Measurements from ENCODE around the gene RPH3AL. TPM values are rescaled to one million over a fixed set of nuclear protein-coding genes. Genes with fewer than 3 reads are reported as not detected.
"Not testable (repeated sequence)": the region's sequence is repeated elsewhere in the genome, so short reads cannot be mapped to it uniquely, and the experiment has no call there.

The RPH3AL gene
- total RNA-seq, 1 donor from 2014 or later: 45.6 TPM

DNA sequence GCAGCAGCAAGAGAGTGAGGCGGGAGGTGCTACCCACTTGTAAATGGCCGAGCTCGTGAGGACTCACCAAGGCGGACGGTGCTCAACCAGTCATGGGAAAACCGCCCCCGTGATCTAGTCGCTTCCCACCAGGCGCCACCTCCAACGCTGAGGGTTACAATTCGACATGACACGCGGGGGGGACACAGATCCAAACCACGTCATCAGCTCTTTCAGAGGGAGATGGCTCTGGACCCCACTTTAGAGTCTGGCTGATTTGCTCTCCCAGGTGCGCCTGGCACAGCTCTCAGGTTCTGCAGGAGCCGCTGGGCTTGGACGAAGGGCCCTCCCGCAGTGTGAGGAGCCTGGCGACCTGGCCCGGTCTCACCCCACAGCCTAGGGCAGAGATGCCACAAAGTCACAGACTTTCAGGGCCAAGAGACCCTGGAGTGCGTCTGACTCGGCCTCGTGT is 150.1 kb downstream of the RPH3AL start:
- no peak for DNase-seq (ENCODE audit: low spot score)

DNA sequence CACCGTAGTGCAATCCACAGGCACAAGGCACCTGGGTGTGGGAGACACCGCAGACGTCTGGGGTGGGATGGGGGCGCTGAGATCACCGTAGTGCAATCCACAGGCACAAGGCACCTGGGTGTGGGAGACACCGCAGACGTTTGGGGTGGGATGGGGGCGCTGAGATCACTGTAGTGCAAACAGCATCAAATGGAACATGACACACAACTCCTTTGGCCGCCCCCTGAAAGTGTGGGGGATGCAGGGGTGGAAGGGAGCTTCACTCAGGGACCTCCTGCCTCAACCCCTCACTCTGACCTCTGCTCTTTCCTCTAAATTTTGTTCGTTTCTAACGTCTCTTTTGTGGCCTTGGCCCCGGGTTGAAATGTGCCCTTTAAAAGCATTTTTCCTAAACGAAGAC is 150.9 kb downstream of the RPH3AL start:
- not testable (repeated sequence) for DNase-seq (ENCODE audit: low spot score)

DNA sequence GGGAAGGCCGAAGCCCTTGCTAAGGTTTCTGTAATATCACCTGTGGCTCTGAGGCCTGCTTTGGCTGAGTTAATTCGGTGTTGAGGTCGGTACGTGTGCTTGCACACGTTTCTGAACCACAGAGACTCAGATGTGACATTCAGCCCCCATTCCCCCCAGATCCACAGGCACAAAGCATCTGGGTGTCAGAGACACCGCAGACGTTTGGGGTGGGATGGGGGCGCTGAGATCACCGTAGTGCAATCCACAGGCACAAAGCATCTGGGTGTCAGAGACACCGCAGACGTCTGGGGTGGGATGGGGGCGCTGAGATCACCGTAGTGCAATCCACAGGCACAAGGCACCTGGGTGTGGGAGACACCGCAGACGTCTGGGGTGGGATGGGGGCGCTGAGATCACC is 151.3 kb downstream of the RPH3AL start:
- DNase-seq (ENCODE audit: low spot score): not testable (repeated sequence)

DNA sequence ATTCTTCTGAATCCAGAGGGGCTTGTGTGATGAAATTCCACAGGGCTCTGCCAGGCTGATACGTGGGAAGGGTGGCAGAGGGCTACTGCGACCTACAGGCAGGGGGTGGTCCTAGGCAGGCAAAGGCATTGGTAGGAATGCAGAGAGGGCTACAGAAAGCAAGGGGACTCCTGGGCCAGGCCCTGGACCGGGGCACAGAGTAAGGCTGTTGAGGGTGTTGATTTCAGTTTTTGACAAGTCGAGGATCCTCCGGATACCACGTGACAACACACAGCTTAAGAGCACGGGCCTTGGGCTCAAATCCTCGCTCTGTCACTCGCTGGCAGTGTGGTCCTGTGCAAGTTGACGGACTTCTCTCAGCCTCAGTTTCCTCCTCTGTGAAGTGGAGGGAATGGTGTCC is 152.0 kb downstream of the RPH3AL start:
- no peak for DNase-seq (ENCODE audit: low spot score)

DNA sequence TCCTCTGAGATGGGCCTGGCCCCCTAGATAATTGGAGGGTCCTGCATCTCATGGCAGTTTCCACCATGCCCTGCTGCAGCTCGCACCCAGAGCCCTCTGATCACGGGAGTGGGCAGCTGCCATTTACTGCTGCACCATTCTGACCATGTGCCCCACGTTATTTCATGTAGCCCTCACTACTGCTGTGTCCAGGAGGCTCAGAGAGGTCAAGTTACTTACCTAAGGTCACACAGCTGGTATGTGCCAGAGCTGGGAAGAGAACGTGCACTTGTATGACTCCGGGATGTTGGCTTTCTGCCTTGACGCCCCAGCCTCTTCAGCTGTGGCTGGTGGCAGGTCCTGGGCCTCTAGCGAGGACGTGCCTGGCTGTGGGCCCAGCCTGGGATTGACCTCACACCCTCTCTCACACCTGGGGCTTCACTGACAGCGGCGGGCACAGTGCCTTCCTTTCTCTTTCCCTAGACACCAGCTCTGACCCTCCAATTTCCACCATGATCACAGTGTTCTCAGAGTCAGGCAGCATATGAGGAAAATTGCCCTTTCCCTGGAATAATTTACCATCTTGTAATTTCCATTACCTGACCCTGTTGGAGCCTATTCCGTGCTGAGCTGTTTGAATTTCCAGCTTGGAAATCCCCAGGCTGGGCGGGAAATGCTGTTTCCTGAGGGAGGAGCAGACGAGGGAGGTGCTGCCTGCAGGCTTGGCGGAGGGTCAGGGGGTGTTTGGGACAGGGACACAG is 152.6 kb downstream of the RPH3AL start:
- DNase-seq (ENCODE audit: low spot score): no peak

DNA sequence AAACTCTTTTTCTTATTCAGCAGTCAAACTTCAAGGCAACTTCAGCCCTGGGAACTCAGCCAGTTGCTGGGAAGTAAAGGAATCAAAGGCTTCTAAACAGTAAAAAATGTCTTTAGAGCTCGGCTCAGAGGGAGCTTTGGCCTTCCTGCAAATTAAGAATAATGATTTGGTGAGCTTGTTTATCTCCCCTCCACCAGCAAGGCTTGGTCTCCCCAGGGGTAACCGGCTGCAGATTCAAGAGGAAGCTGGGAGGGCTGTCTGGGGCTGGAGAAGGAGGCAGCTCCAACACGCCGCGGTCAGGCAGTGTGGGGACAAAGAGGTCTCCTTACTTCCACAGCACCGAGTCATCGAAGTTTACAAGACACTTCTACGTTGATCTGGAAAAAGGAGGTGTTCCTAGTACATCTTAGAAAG is 153.4 kb downstream of the RPH3AL start:
- DNase-seq (ENCODE audit: low spot score): no peak

DNA sequence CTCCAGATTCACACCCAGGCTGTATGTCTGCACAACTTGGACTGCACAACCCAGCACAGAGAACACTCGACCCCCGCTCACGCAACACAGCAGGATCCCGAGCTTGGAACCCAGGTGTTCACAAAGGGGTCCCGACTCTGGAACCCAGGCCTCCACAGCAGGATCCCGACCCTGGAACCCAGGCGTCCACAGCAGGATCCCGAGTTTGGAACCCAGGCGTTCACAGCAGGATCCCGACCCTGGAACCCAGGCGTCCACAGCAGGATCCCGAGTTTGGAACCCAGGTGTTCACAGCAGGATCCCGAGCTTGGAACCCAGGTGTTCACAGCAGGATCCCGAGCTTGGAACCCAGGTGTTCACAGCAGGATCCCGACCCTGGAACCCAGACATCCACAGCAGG is 154.4 kb downstream of the RPH3AL start:
- DNase-seq (ENCODE audit: low spot score): not testable (repeated sequence)

DNA sequence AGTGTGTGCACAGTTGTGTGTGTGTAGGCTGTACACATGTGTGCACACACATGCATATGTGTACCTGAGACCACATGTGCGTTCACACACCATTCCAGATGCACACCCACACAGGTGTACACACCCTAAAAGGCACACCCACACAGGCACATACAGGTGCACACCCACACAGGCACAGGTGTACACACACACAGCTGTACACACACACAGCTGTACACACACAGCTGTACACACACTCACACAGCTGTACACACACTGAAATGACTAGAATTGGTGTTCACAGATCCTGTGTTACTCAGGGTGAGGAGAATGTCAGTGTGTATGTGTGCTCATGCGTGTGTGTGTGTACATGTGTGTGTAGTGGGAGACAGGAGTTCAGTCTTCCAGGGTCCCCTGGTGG is 155.3 kb downstream of the RPH3AL start:
- no peak for DNase-seq (ENCODE audit: low spot score)

DNA sequence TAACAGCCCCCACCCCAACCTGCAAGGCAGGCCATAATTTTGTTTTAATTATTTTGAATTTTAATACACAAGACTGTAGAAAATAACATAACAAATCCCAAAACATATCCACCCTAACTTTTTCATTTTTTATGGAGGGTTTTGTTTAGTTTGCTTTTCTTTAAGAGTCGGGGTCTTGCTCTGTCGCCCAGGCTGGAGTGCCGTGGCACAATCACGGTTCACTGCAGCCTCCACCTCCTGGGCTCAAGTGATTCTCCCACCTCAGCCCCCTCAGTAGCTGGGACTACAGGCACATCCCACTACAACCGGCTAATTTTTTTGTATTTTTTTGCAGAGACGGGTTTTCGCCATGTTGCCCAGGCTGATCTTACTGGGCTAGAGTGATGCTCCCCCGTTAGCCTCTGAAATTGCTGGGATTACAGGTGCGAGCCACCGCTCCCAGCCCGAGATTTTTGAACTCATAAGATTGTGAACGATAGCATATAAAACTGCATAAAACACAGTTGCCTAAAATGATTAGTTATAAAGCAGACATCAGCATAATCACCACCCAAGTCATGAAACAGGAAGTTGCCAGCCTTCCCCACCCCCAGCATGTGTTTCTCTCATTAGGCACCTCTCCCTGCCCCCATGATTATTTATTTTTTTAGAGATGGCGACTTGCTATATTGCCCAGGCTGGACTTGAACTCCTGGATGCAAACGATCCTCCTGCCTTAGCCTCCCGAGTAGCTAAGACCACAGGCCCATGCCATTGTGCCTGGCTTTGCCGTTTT is 157.6 kb downstream of the RPH3AL start:
- DNase-seq (ENCODE audit: low spot score): no peak

DNA sequence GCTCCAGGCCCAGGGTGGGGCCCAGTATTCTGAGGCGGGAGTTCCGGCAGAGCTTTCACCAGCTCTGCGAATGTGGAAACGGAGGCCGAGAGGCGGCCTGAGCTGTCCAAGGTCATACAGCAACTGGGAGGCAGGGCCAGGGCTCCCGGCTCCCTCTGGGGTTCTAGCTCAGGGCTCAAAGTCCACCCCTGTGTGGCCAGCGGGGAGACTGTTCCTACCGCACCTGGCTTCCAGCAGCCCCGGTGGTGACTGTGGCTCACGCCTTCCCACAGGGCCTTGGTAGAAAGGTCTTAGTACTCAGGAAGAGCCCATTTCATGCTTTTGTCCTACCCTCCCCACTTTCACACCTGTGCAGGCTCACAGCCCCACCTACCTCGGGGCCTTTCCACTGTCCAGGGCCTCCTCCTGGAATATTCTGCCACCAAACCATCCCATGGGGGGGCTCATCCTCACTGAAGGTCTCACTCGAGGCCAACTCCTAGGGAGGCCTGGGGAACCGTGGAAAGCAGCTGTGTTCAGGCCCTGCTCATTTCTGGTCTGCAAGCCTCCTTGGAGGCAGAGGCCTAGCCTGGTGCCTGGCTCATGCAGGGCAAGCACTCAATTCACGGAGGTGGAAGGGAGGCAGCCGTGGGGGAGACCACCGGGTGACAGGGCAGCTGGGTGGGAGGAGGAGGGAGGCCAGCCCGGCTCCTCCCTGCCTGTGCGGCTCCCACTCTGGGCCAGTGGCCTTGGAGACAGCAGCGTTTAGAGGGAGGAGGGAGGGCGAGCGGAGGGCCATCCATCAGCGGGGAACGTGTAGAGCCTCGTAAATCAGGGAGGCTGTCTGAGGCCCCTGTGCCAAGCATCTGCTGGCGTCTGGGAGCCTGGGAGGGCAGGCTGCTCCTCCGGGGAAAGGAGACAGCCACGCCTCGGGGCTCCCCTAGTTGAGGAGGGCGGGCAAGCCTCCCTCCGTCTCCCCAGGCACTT is 158.5 kb downstream of the RPH3AL start:
- no peak for DNase-seq (ENCODE audit: low spot score)

DNA sequence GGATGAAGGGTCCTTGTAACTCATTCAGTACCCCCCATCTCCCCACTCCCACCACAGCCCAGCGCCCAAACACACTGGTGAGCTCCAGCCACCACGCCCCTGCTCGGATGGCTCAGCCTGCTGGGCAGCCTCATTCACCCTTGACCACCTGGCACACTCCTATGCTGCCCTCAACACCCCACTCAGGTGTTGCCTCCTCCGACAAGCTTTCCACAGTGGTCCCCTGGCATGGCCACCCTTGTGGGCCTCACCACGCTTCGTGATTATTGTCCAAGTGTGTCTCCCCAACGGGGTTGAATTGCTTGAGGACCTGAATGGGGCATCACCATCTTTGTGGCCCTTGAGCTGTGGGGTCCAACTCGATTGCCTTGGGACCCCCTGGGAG is 159.2 kb downstream of the RPH3AL start:
- no peak for DNase-seq (ENCODE audit: low spot score)

DNA sequence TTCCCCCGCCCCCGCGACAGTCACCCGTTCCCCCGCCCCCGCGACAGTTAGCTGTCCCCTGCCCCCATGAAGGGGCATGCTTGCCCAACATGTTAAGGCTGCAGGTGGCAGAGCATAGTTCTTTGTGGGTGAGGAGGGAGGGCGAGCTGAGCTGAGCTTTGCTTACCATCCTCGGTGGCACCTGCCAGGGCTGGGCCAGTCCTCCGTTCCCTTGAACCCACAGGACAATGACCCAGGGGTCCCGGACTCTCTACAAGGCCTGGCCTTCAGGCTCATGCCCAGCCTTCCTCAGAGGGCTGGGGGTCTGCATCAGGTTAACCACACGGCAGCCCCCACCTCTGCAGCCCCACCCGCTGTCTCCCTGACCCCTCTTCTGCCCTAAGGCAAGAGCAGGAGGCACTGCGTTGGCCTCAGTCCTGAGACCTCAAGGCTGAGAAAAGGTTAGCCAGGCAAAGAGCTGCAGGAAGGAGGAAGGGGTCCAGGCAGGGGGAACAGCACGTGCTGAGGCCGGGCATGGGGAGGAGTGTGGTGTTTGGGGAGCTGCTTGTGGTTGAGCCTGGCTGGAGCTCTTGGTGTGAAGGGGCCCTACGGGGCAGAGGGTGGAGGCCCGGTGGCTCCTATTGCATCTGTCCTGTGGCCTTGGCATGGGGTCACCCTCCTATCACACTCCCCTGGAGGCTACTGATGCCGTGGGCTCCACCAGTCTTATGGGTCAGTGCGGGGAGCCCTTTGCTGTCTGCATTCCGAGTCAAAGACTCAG is 159.8 kb downstream of the RPH3AL start:
- no peak for DNase-seq (ENCODE audit: low spot score)

DNA sequence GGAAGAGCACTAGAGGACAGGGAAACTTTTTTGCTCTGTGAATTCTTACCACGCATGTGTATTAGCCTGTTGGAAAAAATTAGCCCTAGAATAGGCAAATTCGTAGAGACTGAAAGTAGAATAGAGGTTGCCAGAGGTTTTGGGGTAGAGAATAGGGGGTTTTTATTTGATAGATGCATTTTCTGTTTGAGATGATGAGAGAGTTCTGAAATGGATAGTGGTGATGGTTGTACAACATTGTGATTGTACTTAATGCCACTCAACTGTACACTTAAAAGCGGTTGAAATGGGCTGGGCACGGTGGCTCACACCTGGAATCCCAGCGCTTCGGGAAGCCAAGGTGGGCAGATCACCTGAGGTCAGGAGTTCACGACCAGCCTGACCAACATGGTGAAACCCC is 163.2 kb downstream of the RPH3AL start:
- no peak for DNase-seq (ENCODE audit: low spot score)

DNA sequence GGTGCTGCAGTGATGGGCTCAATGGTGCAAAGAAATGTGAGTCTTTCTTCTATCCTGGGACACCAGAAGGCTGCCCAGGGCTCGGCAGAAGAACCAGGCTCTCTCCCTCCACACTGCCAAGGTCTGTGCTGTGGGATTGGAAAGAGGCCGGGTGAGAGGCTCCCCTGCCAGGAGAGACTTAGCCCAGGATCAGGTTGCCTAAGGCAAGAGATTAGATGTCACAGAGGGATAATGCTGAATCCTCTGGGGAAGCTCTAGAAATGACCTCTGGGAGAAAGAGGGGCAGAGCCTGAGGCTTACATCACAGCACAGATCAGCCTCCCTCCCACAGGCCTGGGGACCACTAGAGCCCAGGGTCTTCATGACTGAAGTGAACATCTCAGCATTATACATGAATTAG is 165.5 kb downstream of the RPH3AL start:
- DNase-seq (ENCODE audit: low spot score): no peak

DNA sequence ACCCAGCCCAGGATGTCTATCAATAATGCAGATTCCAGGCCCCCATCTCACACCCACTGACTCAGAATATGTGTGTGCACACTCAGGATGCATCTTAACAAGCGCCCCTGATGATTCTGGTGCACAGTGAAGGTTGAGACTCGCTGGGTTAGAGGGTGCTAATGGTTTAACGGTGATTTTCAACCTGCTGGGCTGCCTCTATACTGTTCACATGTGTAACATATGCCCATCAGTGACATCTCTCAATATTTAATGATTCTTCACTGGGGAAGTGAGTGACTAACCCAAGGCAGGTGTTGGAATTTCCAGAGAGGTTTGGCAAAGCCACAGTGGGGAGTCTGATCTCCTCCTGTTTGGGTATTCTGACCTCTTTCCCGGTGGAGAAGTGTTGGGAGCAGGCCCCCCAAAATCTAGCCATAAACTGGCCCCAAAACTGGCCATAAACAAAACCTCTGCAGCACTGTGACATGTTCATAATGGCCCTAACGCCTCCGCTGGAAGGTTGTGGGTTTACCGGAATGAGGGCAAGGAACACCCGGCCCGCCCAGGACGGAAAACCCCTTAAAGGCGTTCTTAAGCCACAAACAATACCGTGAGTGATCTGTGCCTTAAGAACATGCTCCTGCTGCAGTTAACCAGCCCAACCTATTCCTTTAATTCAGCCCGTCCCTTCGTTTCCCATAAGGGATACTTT is 167.0 kb downstream of the RPH3AL start:
- DNase-seq (ENCODE audit: low spot score): no peak

DNA sequence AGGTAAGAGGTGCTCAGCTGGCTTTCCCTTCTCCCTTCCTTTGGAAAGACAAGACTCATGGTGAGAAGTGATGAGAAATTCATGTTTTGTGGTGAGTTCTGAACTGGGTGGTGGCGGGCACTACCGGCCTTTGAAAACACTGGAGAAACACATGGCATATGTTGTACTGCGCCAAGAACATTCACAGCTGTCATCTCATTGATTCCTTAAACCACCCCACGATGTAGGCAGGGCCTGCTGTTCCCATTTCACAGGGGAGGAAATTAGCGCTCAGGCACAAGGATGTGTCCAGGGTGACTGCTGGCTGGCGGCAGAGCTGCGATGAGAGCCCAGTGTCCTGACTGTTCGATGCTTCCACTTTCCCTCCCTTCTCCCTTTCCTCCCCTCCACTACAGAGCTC is 169.6 kb downstream of the RPH3AL start:
- DNase-seq (ENCODE audit: low spot score): no peak

DNA sequence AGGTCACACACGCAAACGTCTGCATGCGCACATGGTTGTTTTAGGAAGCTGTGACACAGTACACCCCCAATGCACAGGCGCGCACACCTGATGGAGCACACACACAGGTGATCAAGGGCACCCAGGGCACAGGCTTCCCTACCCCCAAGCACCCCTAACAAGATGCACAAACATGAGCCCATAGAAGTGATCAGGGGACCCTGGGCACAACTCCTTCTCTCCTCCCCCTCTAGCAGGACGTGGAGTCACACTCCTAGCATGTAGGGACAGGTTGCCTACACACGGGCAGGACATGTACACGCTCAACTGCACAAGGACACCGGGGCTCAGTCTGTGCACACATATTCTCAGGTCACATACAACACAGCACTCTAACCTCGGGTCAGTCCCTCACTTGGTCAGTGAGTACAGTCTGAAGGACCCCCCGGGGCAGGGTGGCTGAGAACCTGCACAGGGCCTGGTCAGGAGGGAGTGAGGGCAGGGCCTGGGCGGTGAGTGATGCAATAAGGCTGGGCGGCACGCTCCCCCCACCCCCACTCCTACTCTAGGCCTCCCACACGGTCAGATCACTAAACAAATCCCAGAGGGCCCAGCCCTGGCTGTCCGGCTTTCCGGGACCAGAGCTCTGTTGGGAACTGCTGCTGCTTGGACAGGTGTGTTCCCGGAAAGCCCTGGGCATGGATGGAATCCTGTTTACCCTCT is 170.4 kb downstream of the RPH3AL start:
- DNase-seq (ENCODE audit: low spot score): peak; percentile 57

DNA sequence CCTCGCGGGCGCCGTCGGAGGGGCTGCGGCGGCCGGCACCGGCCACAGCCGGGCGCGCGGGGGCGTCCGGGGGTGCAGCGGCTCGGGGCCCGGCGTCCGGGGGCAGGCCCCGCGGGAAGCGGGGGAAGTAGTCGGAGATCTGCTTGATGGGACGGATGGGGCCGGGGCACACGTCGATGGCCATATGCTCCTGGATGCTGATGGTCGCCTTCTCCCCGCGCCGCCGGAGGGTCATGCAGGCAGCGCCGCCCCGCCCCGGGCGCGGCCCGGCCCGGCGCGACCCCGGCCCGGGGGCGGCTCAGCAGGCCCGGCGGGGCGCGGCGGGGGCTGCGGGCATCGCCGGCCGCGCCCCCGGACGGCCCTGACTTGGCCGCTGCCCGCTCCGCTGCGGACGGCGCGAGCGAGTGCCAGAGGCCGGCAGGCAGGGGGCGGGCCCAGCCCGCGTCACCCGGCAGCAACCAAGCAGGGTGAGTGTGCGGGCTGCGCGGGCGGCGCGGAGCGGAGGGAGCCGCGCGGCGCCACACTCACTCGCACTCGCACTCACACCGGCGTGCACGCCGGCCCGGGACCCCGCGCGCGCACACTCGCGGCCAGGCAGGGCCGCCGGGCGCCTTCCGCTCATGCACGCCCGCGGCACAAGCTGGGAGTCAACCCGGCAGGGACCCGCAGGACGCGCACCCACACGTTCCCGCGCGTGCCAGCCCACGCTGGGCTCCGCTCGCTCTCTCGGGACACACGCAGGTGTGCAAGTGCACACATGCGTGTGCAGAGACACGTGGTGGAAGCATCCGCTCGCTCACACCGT is 171.2 kb downstream of the RPH3AL start, which contains the start of gene DOC2B:
Gene DOC2B (minus strand): TSS at position 406 of the 805 bp plus-strand sequence. CDS start 171 bp downstream, at position 235.
- DNase-seq (ENCODE audit: low spot score): no peak

Data from ureter (tissue), 1 donor.